ENCODE data around the gene MBNL1.

MBNL1 gene

GRCh38 chr3:152497457-152497856 is 228.7 kb downstream of the MBNL1 start:
- no peak for ATAC-seq
- Mint-ChIP-seq H3K27ac (no peak overlapping the region), H3K36me3 (no peaks in the 10 kb centered on the region), H3K4me1 (no peaks in the 10 kb centered on the region), H3K9me3 (no peaks in the 10 kb centered on the region), H3K4me3 (no peak overlapping the region)
- no peak for DNase-seq (ENCODE audit: low spot score in 2 of 2)

GRCh38 chr3:152497890-152498289 is 229.2 kb downstream of the MBNL1 start:
- DNase-seq (ENCODE audit: low spot score in 2 of 2) (no peak), ATAC-seq (no peak)
- no peaks in the 10 kb centered on the region for H3K4me1 Mint-ChIP-seq
- no peaks in the 10 kb centered on the region for H3K36me3 Mint-ChIP-seq
- H3K27ac Mint-ChIP-seq: no peak overlapping the region
- H3K4me3 Mint-ChIP-seq: no peak overlapping the region
- H3K9me3 Mint-ChIP-seq: no peaks in the 10 kb centered on the region

GRCh38 chr3:152499791-152500385 is 231.2 kb downstream of the MBNL1 start:
- no peak overlapping the region for H3K4me3 Mint-ChIP-seq
- no peaks in the 10 kb centered on the region for H3K9me3 Mint-ChIP-seq
- H3K27ac Mint-ChIP-seq: no peak overlapping the region
- H3K4me1 Mint-ChIP-seq: no peaks in the 10 kb centered on the region
- no peaks in the 10 kb centered on the region for H3K36me3 Mint-ChIP-seq
- ATAC-seq (no peak), DNase-seq (ENCODE audit: low spot score in 2 of 2) (no peak)

- no peak overlapping the region for H3K4me3 Mint-ChIP-seq
- no peaks in the 10 kb centered on the region for H3K9me3 Mint-ChIP-seq
- peaks cover 8% of the 10 kb centered on the region for H3K4me1 Mint-ChIP-seq
- H3K36me3 Mint-ChIP-seq: no peaks in the 10 kb centered on the region
- H3K27ac Mint-ChIP-seq: no peak overlapping the region
- peak in 1 of 2 donors; percentile 58 for DNase-seq (ENCODE audit: low spot score in 2 of 2)
- peak; percentile 99 for ATAC-seq
Observed at GRCh38 chr3:152505926-152506325, 237.2 kb downstream of the MBNL1 start.

GRCh38 chr3:152508705-152509104 is 240.0 kb downstream of the MBNL1 start:
- ATAC-seq (no peak), DNase-seq (ENCODE audit: low spot score in 2 of 2) (no peak)
- H3K4me1 Mint-ChIP-seq: peaks cover 8% of the 10 kb centered on the region
- no peak overlapping the region for H3K4me3 Mint-ChIP-seq
- H3K9me3 Mint-ChIP-seq: no peaks in the 10 kb centered on the region
- no peaks in the 10 kb centered on the region for H3K36me3 Mint-ChIP-seq
- H3K27ac Mint-ChIP-seq: no peak overlapping the region

- no peak overlapping the region for H3K4me3 Mint-ChIP-seq
- peak; percentile 63 for ATAC-seq
- H3K27ac Mint-ChIP-seq: no peak overlapping the region
- no peak for DNase-seq (ENCODE audit: low spot score in 2 of 2)
- no peaks in the 10 kb centered on the region for H3K36me3 Mint-ChIP-seq
- no peaks in the 10 kb centered on the region for H3K4me1 Mint-ChIP-seq
- no peaks in the 10 kb centered on the region for H3K9me3 Mint-ChIP-seq
Observed at GRCh38 chr3:152511904-152512303, 243.2 kb downstream of the MBNL1 start.

GRCh38 chr3:152513301-152513960 is 244.7 kb downstream of the MBNL1 start:
- DNase-seq (ENCODE audit: low spot score in 2 of 2): no peak
- H3K36me3 Mint-ChIP-seq: no peaks in the 10 kb centered on the region
- no peak overlapping the region for H3K4me3 Mint-ChIP-seq
- H3K9me3 Mint-ChIP-seq: no peaks in the 10 kb centered on the region
- H3K4me1 Mint-ChIP-seq: no peaks in the 10 kb centered on the region
- no peak overlapping the region for H3K27ac Mint-ChIP-seq
- ATAC-seq: no peak

Measured in stimulated activated effector memory CD8-positive, alpha-beta T cell treated with anti-CD3 and anti-CD28 coated beads, Interleukin-12 subunit alpha, Interleukin-12 subunit beta, amount 100 ng/mL, for 72 hours (primary cell).